Natural killer cell (primary cell): Measurements from ENCODE around the gene VSNL1. TPM values are rescaled to one million over a fixed set of nuclear protein-coding genes. Genes with fewer than 3 reads are reported as not detected.
"Not testable (repeated sequence)": the region's sequence is repeated elsewhere in the genome, so short reads cannot be mapped to it uniquely, and the experiment has no call there.

Source experiments
- ATAC-seq, 3 donors: fragments of 150-1000 bp in 2 of 3; fragments of 200-7000 bp in 1 of 3; cut with Tn5 transposase; 1 replicate in 1 of 3; 2 replicates in 2 of 3; pipeline ENCODE4 v1.10.0; 2021; ENCODE audit warnings: mild to moderate bottlenecking in 2 of 3, moderate library complexity in 2 of 3
- DNase-seq, 2 donors: peaks; one replicate each; pipeline versions ENCODE4 v3.0.0 to v3.0.0-alpha.2; 2013 to 2021; ENCODE audit warnings: mixed read lengths in 1 of 2
- H3K27ac ChIP-seq: one replicate; pipeline ENCODE4 v1.5.1; 2013; ENCODE audit warnings: mild to moderate bottlenecking, low read length
- H3K27me3 ChIP-seq: one replicate; pipeline ENCODE4 v1.6.1; 2013; ENCODE audit warnings: low read length; ENCODE audit not compliant: control insufficient read depth, insufficient read depth
- H3K36me3 ChIP-seq: one replicate; pipeline ENCODE4 v1.6.1; 2013; ENCODE audit warnings: low read length; ENCODE audit not compliant: control insufficient read depth, insufficient read depth
- H3K4me1 ChIP-seq: one replicate; pipeline ENCODE4 v1.6.1; 2013; ENCODE audit warnings: low read length; ENCODE audit not compliant: control insufficient read depth, insufficient read depth
- H3K4me3 ChIP-seq: one replicate; pipeline ENCODE4 v1.5.1; 2013; ENCODE audit warnings: low read length
- H3K9me3 ChIP-seq: one replicate; pipeline ENCODE4 v1.6.1; 2013; ENCODE audit warnings: low read length; ENCODE audit not compliant: control insufficient read depth, insufficient read depth
- H3K27ac Mint-ChIP-seq, 2 donors: one replicate each; pipeline ENCODE4 v1.8.0; 2022; ENCODE audit warnings: mild to moderate bottlenecking in 2 of 2, mixed read lengths in 2 of 2, moderate library complexity in 1 of 2
- H3K27me3 Mint-ChIP-seq, 2 donors: one replicate each; pipeline ENCODE4 v1.8.0; 2022; ENCODE audit warnings: low read depth in 2 of 2, mixed read lengths in 2 of 2
- H3K36me3 Mint-ChIP-seq: one replicate; pipeline ENCODE4 v1.8.0; 2022; ENCODE audit warnings: mixed read lengths
- H3K4me1 Mint-ChIP-seq, 2 donors: one replicate each; pipeline ENCODE4 v1.8.0; 2022; ENCODE audit warnings: mixed read lengths in 2 of 2
- H3K4me3 Mint-ChIP-seq: one replicate; pipeline ENCODE4 v1.8.0; 2022; ENCODE audit warnings: mild to moderate bottlenecking, moderate library complexity, mixed read lengths
- H3K9me3 Mint-ChIP-seq, 2 donors: one replicate each; pipeline ENCODE4 v1.8.0; 2022; ENCODE audit warnings: mixed read lengths in 2 of 2
- WGBS: methylation state at CpG from one replicate; pipeline ENCODE4 v1.1.7; 2013; ENCODE audit warnings: missing lambda C conversion rate; ENCODE audit not compliant: insufficient coverage; 5-methylcytosine and 5-hydroxymethylcytosine counted together
- intact Hi-C: fragments of 100-400 bp; cut with micrococcal nuclease; formaldehyde crosslinking; loops from one replicate; pipeline ENCODE4 v1.14.2; 2022
- total RNA-seq, 4 donors: library from RNA; stranded (reverse); fragments of 120-200 nt in 1 of 4; gene quantifications; one replicate each; pipeline versions ENCODE4 v1.2.3 to v1.2.4, GENCODE V29; 2013 to 2022
- TF ChIP-seq, protein P1 (sequence below): fragments of 200-600 bp; IDR thresholded peaks from one replicate; pipeline ENCODE4 v1.8.0; 2022; ENCODE audit warnings: antibody characterized with exemption

The VSNL1 gene
- total RNA-seq, 3 donors from 2014 or later (not counting 1 experiment from before 2014, with no cell fraction given) = not detected

- WGBS = 95% methylated on average over 2 of the region's 3 CpGs
- H3K27me3 Mint-ChIP-seq = peaks cover 0 to 2% of the 10 kb centered on the region in 2 donors
- H3K9me3 Mint-ChIP-seq = peaks cover 0 to 3% of the 10 kb centered on the region in 2 donors
- Histone ChIP-seq H3K4me3 (no peak overlapping the region), H3K36me3 (no peaks in the 10 kb centered on the region), H3K4me1 (no peaks in the 10 kb centered on the region), H3K9me3 (no peaks in the 10 kb centered on the region), H3K27me3 (no peaks in the 10 kb centered on the region), H3K27ac (no peak overlapping the region)
- DNase-seq (no peak), ATAC-seq (no peak)
- H3K4me3 Mint-ChIP-seq = no peak overlapping the region
- no peaks in the 10 kb centered on the region for H3K36me3 Mint-ChIP-seq
- TF ChIP-seq, protein P1, sequence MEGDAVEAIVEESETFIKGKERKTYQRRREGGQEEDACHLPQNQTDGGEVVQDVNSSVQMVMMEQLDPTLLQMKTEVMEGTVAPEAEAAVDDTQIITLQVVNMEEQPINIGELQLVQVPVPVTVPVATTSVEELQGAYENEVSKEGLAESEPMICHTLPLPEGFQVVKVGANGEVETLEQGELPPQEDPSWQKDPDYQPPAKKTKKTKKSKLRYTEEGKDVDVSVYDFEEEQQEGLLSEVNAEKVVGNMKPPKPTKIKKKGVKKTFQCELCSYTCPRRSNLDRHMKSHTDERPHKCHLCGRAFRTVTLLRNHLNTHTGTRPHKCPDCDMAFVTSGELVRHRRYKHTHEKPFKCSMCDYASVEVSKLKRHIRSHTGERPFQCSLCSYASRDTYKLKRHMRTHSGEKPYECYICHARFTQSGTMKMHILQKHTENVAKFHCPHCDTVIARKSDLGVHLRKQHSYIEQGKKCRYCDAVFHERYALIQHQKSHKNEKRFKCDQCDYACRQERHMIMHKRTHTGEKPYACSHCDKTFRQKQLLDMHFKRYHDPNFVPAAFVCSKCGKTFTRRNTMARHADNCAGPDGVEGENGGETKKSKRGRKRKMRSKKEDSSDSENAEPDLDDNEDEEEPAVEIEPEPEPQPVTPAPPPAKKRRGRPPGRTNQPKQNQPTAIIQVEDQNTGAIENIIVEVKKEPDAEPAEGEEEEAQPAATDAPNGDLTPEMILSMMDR = no peak
- no peaks in the 10 kb centered on the region for H3K4me1 Mint-ChIP-seq
- H3K27ac Mint-ChIP-seq = no peak overlapping the region
- intact Hi-C loops = no loop called here
Observed at GRCh38 chr2:17558878-17559277, 18.4 kb downstream of the VSNL1 start.

DNA sequence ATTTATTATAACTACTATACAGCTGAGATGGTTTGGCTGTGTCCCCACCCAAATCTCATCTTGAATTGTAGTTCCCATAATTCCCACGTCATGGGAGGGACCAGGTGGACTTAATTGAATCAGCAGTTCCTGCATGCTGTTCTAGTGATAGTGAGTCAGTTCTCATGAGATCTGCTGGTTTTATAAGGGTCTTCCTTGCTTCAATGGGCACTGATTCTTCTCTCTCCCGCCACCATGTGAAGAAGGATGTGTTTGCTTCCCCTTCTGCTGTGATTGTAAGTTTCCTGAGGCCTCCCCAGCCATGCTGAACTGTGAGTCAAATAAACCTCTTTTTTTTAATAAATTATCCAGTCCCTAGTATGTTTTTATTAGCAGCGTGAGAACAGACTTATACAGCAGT, 25.2 kb downstream of the VSNL1 start:
- H3K27me3 Mint-ChIP-seq, H3K4me3 Mint-ChIP-seq, H3K27me3 ChIP-seq, H3K27ac ChIP-seq, DNase-seq, ATAC-seq, H3K4me1 ChIP-seq, H3K9me3 Mint-ChIP-seq, intact Hi-C loops, H3K27ac Mint-ChIP-seq, H3K36me3 ChIP-seq, H3K9me3 ChIP-seq, H3K36me3 Mint-ChIP-seq, H3K4me3 ChIP-seq, H3K4me1 Mint-ChIP-seq: not testable (repeated sequence)
- 89% methylated on average over 1 of the region's 3 CpGs for WGBS

- H3K27me3 ChIP-seq = peaks cover 2% of the 10 kb centered on the region
- H3K4me1 ChIP-seq = no peaks in the 10 kb centered on the region
- no peak overlapping the region for H3K4me3 ChIP-seq
- no peak for ATAC-seq
- H3K9me3 ChIP-seq = no peaks in the 10 kb centered on the region
- TF ChIP-seq, protein P1 = no peak
- intact Hi-C loops = no loop called here
- no peak for DNase-seq
- Mint-ChIP-seq H3K27me3 (no peaks in the 10 kb centered on the region), H3K4me3 (no peak overlapping the region), H3K36me3 (no peaks in the 10 kb centered on the region), H3K9me3 (peaks cover 0 to 3% of the 10 kb centered on the region in 2 donors), H3K4me1 (no peaks in the 10 kb centered on the region), H3K27ac (no peak overlapping the region)
- H3K27ac ChIP-seq = no peak overlapping the region
- no peaks in the 10 kb centered on the region for H3K36me3 ChIP-seq
- no CpG with 5 or more reads among the region's 1 CpG for WGBS
Observed at GRCh38 chr2:17571681-17572080, 31.2 kb downstream of the VSNL1 start.

DNA sequence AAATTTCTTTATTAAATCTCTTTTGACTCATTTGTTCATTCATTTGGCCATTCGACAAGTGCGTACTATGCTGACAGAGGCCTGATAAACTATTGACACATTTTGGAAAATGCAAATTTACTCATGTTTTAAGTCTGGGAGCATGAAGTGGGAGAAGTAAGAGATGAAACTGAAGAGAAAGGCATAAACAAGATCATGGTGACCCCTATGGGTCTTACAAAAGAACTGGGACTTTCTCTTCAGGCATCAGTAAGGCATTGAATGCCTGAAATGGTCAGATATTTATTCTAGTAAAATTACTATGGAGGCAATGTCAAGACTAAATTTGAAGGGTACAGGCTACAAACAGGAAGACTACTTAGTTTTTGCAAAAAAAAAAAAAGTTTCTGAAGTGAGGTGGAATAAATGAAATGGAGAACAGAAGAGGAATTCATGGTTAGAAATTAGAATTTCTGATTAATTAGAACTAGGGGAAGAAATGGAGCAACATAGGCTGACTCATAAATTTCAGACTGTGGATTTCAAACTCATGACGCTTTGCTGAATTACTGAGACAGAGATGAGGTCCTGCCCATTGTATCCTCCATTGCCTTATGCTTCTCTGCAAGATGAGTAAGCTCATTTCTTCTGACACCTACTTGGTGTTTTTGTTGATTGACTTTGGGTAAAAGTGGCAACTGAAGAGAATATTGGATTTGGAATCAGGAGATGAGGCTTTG, 32.7 kb downstream of the VSNL1 start:
- H3K4me1 Mint-ChIP-seq = no peaks in the 10 kb centered on the region
- Histone ChIP-seq H3K27ac (no peak overlapping the region), H3K4me1 (no peaks in the 10 kb centered on the region), H3K9me3 (no peaks in the 10 kb centered on the region), H3K27me3 (peaks cover 2% of the 10 kb centered on the region), H3K4me3 (no peak overlapping the region), H3K36me3 (no peaks in the 10 kb centered on the region)
- ATAC-seq (no peak), DNase-seq (no peak)
- H3K36me3 Mint-ChIP-seq = no peaks in the 10 kb centered on the region
- WGBS = 96% methylated on average over 3 of the region's 3 CpGs
- H3K27me3 Mint-ChIP-seq = no peaks in the 10 kb centered on the region
- H3K27ac Mint-ChIP-seq = no peak overlapping the region
- intact Hi-C loops = no loop called here
- TF ChIP-seq, protein P1 = no peak
- H3K9me3 Mint-ChIP-seq = peaks cover 0 to 3% of the 10 kb centered on the region in 2 donors
- no peak overlapping the region for H3K4me3 Mint-ChIP-seq
